Fibroblast of lung (primary cell): Measurements from ENCODE around the gene PIK3AP1.

Source experiments
- CTCF ChIP-seq, 2 donors: IDR thresholded peaks in 1 of 2; conservative IDR thresholded peaks in 1 of 2; 1 replicate in 1 of 2; 2 replicates in 1 of 2; pipeline ENCODE4 v1.5.1; 2011 to 2012; ENCODE audit warnings: low read length in 2 of 2, control low read depth in 1 of 2, inconsistent platforms in 1 of 2, low read depth in 1 of 2, mild to moderate bottlenecking in 1 of 2
- EZH2 ChIP-seq: IDR thresholded peaks from 2 replicates; pipeline ENCODE4 v1.5.1; 2012; ENCODE audit warnings: low read length, control low read depth, mild to moderate bottlenecking; ENCODE audit errors: missing control alignments

GRCh38 chr10:96636551-96636950, 83.8 kb downstream of the PIK3AP1 start:
- TF ChIP-seq CTCF (conservative IDR thresholded peaks at IDR 0.05 in 1 of 2, IDR thresholded peaks at IDR 0.05 in 1 of 2; ENCODE audit: low read depth in 1 of 2, low read length in 2 of 2): no peak
- no peak for TF ChIP-seq EZH2
